Motor neuron (in vitro differentiated cells): Measurements from ENCODE around the gene PNP. TPM values are rescaled to one million over a fixed set of nuclear protein-coding genes. Genes with fewer than 3 reads are reported as not detected.
"Not testable (repeated sequence)": the region's sequence is repeated elsewhere in the genome, so short reads cannot be mapped to it uniquely, and the experiment has no call there.

ENCODE experiments used
- ATAC-seq, 8 experiments: fragments of 200-7000 bp; cut with Tn5 transposase; replicated peaks in 6 of 8; 2 replicates each; pipeline ENCODE4 v1.8.0; 2021; ENCODE audit warnings: mild to moderate bottlenecking in 8 of 8, moderate library complexity in 8 of 8
- H3K27ac ChIP-seq, 2 donors: fragments of 250-450 bp; sonication (Bioruptor Pico); 2 replicates each; pipeline ENCODE4 v1.9.0; 2021; ENCODE audit warnings: antibody characterized with exemption in 2 of 2, mild to moderate bottlenecking in 2 of 2, moderate library complexity in 1 of 2
- H3K4me1 ChIP-seq, 2 donors: fragments of 250-450 bp; sonication (Bioruptor Pico); replicated peaks in 1 of 2; 2 replicates each; pipeline ENCODE4 v1.6.1; 2021; ENCODE audit warnings: antibody characterized with exemption in 2 of 2, mild to moderate bottlenecking in 2 of 2, moderate library complexity in 1 of 2
- H3K4me3 ChIP-seq, 5 donors: fragments of 250-450 bp; sonication (Bioruptor Pico); 2 replicates each; pipeline ENCODE4 v1.9.0; 2021; ENCODE audit warnings: antibody characterized with exemption in 5 of 5, mild to moderate bottlenecking in 5 of 5, moderate library complexity in 4 of 5
- WGBS, 10 experiments: fragments of 450-650 bp; shearing (Covaris generic); methylation state at CpG; one replicate each; pipeline ENCODE4 v1.0.0; 2022; 5-methylcytosine and 5-hydroxymethylcytosine counted together
- in situ Hi-C, 9 experiments: fragments of 400-800 bp; cut with MboI; loops; one replicate each; pipeline ENCODE4 v1.15.0; 2021; ENCODE audit warnings: low sequenced_read_pairs in 9 of 9, low pct_unique_long_range_greater_than_20kb in 2 of 9; ENCODE audit not compliant: unreplicated experiment in 9 of 9
- total RNA-seq, 8 experiments: library from RNA; unstranded; fragments of 300-600 nt; gene quantifications; 2 replicates each; pipeline versions ENCODE4 v1.2.3 to v1.2.4, GENCODE V29; 2022

Gene PNP
- total RNA-seq, 8 experiments from 2014 or later = 14.8 to 71.5 (median 24.4) TPM

DNA sequence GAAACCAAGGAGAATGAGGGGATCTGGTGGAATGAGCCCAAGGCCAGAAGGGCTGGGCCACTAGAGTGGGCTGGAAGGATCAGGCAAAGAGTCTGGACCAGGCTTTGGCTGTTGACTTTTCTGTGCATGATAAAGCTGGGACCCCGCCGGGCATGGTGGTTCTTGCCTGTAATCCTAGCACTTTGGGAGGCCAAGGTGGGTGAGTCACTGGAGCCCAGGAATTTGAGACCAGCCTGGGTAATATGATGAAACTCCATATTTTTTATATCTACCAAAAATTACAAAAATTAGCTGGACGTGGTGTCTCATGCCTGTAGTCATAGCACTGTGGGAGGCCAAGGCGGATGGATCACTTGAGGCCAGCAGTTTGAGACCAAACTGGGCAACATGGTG lies 32.8 kb upstream of the PNP start:
- ATAC-seq = no peak
- in situ Hi-C loops = no loop called here
- H3K4me3 ChIP-seq = no peak overlapping the region
- H3K27ac ChIP-seq = no peak overlapping the region
- H3K4me1 ChIP-seq = no peaks in the 10 kb centered on the region
- 0 to 100% (median 89%) methylated on average over 1 to 4 of the region's 4 CpGs; no CpG with 5 or more reads in 4 of the 10 experiments for WGBS, 10 experiments

DNA sequence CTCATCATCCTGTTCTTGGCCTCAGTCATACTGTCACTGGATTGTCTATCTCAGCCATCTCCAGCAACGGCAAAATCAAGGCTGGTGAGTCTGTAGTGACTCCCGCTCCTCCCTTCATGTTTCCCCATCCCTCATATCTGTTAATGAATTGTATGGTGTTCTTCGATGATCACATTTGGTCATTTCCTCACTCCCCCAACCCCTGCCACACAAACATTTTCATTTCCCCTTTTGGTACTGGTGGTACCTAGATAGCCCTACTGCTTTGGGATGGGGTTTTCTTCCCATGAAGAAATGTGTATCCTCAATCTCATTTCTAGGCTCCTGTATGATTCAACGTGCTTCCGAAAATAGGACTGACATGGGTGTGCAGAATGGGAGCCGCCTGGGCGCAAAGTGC lies 30.5 kb upstream of the PNP start:
- H3K4me1 ChIP-seq = no peaks in the 10 kb centered on the region
- WGBS, 10 experiments = 76 to 100% (median 95%) methylated on average over 1 to 5 of the region's 7 CpGs
- H3K27ac ChIP-seq = no peak overlapping the region
- H3K4me3 ChIP-seq = no peak overlapping the region
- in situ Hi-C loops = no loop called here
- no peak for ATAC-seq

DNA sequence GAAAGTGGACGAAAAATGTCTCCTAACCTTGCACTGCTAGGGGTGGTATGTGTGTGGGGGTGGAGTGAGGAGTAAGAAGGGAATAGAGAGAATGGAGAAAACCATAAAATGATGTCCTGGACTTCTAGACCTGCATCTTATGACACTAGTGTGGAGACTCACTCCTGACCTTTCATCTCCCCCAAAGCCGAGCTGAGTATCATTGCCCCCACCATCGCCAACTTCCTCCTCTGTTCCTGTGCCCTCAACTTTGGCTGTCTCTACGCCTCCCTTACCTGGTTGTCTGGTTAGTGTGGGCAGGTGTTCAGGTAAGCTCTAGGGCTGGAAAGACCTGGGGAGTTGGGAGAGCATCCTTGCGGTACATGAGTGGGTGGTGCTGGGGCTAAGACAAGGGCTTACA lies 28.7 kb upstream of the PNP start:
- Histone ChIP-seq H3K4me1 (no peaks in the 10 kb centered on the region), H3K4me3 (no peak overlapping the region)
- 79 to 100% (median 96%) methylated on average over 1 to 3 of the region's 5 CpGs; no CpG with 5 or more reads in 4 of the 10 experiments for WGBS, 10 experiments

DNA sequence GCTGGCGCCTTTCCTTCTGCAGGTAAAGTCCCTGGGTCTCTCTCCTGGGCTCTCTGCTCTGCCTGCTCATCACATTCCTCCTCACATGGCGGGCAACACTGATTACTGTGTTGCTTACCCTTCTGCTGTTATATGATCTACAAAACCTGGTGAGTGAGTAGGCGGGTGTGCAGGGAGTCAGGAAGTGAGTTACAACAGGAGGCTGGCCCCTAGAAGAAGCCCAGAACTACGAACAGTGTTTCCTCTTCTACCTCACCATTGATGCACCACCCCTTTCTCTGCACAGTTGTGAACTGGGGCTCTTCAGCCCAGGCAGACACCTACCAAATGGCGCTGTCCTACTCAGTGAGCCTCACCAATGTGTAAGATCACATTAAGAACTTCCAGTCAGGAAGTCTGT lies 28.3 kb upstream of the PNP start:
- in situ Hi-C loops = no loop called here
- no peak for ATAC-seq
- H3K4me1 ChIP-seq = no peaks in the 10 kb centered on the region
- H3K27ac ChIP-seq = no peak overlapping the region
- 57 to 100% (median 80%) methylated on average over 1 to 5 of the region's 5 CpGs; no CpG with 5 or more reads in 2 of the 10 experiments for WGBS, 10 experiments
- no peak overlapping the region for H3K4me3 ChIP-seq

More for the DNA sequence above, 28.7 kb upstream of the PNP start:
- no peak for ATAC-seq
- H3K27ac ChIP-seq = no peak overlapping the region
- in situ Hi-C loops = no loop called here

DNA sequence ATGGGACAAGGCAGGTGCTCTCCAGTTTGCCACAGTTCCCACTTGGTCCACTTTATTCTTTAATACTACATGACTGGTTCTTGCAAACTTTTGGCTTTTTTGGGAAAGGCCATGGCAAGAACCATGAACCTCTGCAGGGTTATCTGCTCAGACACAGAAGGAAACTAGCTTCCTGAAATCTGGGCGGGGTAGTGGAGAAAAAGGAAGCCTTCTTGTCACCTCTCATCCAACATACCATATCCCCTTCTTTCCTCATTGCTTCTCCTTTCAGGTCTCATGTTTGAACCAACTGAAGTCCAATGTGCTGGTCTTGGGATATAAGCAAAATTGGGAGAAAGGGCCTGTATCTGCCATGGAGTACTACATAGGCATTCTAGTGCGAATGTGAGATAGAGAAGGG lies 27.7 kb upstream of the PNP start:
- Histone ChIP-seq H3K4me1 (no peaks in the 10 kb centered on the region), H3K4me3 (no peak overlapping the region), H3K27ac (no peak overlapping the region)
- in situ Hi-C loops = no loop called here
- ATAC-seq = no peak
- WGBS, 10 experiments = 80 to 100% (median 100%) methylated on average over 1 to 2 of the region's 2 CpGs; no CpG with 5 or more reads in 3 of the 10 experiments

DNA sequence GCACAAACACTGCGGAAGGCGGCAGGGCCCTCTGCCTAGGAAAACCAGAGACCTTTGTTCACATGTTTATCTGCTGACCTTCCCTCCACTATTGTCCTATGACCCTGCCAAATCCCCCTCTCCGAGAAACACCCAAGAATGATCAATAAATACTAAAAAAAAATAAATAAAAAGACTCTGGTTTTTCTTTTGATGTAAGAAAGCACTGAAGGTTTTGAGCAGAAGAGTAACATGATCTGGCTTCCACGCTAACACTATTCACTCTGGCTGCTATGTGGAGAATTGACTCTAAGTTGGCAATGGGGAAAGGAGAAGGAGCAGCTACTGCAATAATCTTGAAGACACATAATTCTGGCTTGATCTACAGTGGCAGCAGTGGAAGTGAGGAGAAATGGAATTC lies 25.6 kb upstream of the PNP start:
- in situ Hi-C loops, H3K4me1 ChIP-seq, H3K4me3 ChIP-seq, H3K27ac ChIP-seq: not testable (repeated sequence)
- ATAC-seq = peak in 2 of 8 experiments; percentile 41 to 42
- 71 to 100% (median 100%) methylated on average over 1 of the region's 4 CpGs; no CpG with 5 or more reads in 4 of the 10 experiments for WGBS, 10 experiments

DNA sequence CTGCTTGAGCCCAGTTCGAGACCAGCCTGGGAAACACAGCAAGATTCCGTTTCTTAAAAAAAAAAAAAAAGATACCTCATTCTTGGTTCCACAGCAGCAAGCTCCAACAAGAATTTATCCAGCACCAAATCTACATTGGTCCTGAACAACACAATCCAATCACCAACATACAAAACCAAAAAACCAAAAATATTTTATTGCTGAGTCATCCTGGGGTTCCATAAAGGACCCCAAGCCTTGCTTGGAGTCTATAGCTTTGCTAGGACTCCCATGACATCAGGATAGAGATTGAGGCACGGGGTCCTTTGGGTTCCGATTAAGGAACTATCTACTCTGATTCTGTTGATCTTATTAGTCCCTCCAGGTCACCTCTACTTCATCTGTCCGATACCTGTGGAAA lies 22.3 kb upstream of the PNP start:
- in situ Hi-C loops = no loop called here

DNA sequence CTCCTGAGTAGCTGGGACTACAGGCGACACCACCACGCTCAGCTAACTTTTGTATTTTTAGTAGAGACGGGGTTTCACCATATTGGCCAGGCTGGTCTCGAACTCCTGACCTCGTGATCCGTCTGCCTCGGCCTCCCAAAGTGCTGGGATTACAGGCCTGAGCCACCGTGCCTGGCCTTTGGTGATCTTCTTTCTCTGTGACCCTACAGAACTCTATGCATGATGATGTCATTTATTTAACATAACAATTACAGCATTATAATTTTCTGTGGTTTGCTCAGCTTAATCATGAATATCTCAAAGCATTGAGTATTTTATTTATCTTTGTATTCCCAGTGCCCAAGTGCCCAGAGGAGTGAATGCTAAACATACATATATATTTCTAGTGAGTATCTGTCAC lies 16.4 kb upstream of the PNP start:
- in situ Hi-C loops = loop anchor here in 2 of 9 experiments (25.0 kb wide), 1 partner anchor 116 kb away; the partner anchor contains the start of genes CCNB1IP1 (in 2 of the 2) and PARP2 (in 2 of the 2)
- H3K4me1 ChIP-seq = peaks cover 10 to 12% of the 10 kb centered on the region in 2 donors
- not testable (repeated sequence) for H3K27ac ChIP-seq, H3K4me3 ChIP-seq, ATAC-seq
- 50 to 100% (median 83%) methylated on average over 1 to 8 of the region's 8 CpGs; no CpG with 5 or more reads in 4 of the 10 experiments for WGBS, 10 experiments

More for the DNA sequence above, 22.3 kb upstream of the PNP start:
- H3K4me1 ChIP-seq = no peaks in the 10 kb centered on the region
- no peak overlapping the region for H3K4me3 ChIP-seq
- WGBS, 10 experiments = 82 to 100% (median 93%) methylated on average over 2 to 5 of the region's 5 CpGs; no CpG with 5 or more reads in 3 of the 10 experiments
- no peak overlapping the region for H3K27ac ChIP-seq
- no peak for ATAC-seq

DNA sequence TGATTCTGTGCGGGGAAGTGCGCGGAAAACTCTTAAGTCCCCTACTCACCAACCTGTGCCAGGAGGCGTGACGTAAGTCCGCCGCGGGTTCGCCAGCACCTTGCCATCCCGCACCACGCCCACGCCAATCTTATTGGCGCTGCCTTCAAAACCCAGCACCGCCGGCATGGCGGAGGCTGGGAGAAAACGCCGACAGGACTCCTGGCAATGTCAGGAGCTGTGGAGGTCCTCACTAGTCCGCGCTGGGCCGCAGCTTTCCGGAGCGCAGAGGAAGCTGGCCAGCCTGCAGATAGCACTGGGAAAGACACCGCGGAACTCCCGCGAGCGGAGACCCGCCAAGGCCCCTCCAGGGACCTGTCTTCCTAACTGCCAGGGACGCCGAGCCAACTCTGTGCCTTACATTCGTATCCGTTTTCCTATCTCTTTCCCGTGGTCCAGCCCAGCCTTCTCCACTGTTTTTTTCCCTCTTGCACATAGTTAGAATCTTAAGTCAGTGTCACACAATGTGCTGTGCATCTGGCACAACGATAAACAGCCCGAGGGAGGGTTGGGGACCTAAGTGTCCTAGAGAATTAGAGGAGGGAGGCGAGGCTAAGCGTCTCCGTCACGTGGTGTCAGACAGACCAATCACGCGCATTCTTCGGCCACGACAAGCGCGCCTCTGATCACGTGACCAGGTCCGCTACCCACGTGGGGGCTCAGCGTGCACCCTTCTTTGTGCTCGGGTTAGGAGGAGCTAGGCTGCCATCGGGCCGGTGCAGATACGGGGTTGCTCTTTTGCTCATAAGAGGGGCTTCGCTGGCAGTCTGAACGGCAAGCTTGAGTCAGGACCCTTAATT lies 14.5 kb upstream of the PNP start, which contains the start of the genes APEX1 and OSGEP:
TSS of gene APEX1 (plus strand) at position 711 of the 839 bp plus-strand sequence. CDS start 420 bp downstream, outside the sequence.
TSS of gene OSGEP (minus strand) at position 297 of the 839 bp plus-strand sequence. CDS start at position 168, 129 bp downstream.
- Histone ChIP-seq H3K27ac (peak within 1 kb of the TSS; percentile 98 to 99), H3K4me1 (peaks cover 10 to 12% of the 10 kb centered on the region in 2 donors), H3K4me3 (peak within 1 kb of the TSS; percentile 57 to 97 (median 67))
- WGBS, 10 experiments = 0 to 1% (median 0%) methylated on average over 3 to 24 of the region's 56 CpGs; no CpG with 5 or more reads in 3 of the 10 experiments
- ATAC-seq = peak; percentile 80 to 90 (median 88)
- in situ Hi-C loops = loop anchor here in 2 of 9 experiments (25.0 kb wide), 1 partner anchor 117 kb away; the partner anchor contains the start of genes CCNB1IP1 (in 2 of the 2) and PARP2 (in 2 of the 2)

DNA sequence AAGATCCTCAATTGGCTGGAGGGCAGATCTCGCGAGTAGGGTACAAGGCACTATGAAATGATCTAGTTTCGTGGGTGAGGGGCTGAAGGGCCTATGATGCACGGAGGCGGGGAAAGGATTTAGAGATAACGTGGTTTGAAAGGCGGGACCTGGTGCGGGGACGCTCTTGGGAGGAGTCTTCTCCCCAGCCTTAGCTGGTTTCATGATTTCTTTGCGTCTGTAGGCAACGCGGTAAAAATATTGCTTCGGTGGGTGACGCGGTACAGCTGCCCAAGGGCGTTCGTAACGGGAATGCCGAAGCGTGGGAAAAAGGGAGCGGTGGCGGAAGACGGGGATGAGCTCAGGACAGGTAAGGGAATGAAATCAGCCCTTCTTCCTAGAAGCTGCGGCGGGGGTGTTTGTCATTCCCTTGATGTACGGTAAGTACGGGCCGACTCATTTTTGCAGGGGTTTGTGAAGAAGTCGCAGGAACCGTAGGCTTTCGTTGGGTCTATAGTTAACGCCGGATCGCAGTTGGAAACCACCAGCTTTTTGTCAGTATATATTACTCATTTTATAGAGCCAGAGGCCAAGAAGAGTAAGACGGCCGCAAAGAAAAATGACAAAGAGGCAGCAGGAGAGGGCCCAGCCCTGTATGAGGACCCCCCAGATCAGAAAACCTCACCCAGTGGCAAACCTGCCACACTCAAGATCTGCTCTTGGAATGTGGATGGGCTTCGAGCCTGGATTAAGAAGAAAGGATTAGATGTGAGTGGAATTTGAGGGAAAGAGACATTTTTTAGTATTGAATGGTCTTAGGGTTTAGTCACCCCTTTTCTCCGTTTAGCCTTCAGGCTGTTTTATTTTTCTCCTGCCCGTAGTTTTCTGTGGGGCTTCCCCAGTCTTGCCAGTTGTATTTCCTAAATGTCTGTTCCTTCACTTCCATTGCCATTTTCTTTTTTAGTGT lies 13.6 kb upstream of the PNP start:
- 0 to 7% (median 2%) methylated on average over 2 to 33 of the region's 39 CpGs; no CpG with 5 or more reads in 1 of the 10 experiments for WGBS, 10 experiments
- peak; percentile 46 to 73 (median 58) for ATAC-seq
- H3K27ac ChIP-seq = peak overlapping the region; percentile 98 to 99
- in situ Hi-C loops = loop anchor here in 2 of 9 experiments (25.0 kb wide), 1 partner anchor 118 kb away; the partner anchor contains the start of genes CCNB1IP1 (in 2 of the 2) and PARP2 (in 2 of the 2)
- H3K4me3 ChIP-seq = peak overlapping the region; percentile 57 to 97 (median 67)
- peaks cover 19% of the 10 kb centered on the region in 2 donors for H3K4me1 ChIP-seq

DNA sequence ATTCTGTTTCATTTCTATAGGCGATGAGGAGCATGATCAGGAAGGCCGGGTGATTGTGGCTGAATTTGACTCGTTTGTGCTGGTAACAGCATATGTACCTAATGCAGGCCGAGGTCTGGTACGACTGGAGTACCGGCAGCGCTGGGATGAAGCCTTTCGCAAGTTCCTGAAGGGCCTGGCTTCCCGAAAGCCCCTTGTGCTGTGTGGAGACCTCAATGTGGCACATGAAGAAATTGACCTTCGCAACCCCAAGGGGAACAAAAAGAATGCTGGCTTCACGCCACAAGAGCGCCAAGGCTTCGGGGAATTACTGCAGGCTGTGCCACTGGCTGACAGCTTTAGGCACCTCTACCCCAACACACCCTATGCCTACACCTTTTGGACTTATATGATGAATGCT lies 12.2 kb upstream of the PNP start:
- in situ Hi-C loops = loop anchor here in 2 of 9 experiments (25.0 kb wide), 1 partner anchor 120 kb away; the partner anchor contains the start of genes CCNB1IP1 (in 2 of the 2) and PARP2 (in 2 of the 2)
- peak overlapping the region in 1 of 5 donors; percentile 97 for H3K4me3 ChIP-seq
- WGBS, 10 experiments = 50 to 97% (median 89%) methylated on average over 2 to 9 of the region's 13 CpGs; no CpG with 5 or more reads in 3 of the 10 experiments
- no peak overlapping the region for H3K27ac ChIP-seq
- no peak for ATAC-seq
- peaks cover 19% of the 10 kb centered on the region in 2 donors for H3K4me1 ChIP-seq
